IMR-90 (cell line): ENCODE data around the gene SSBP2.

Experiments
- CEBPB ChIP-seq: IDR thresholded peaks from 2 replicates; pipeline ENCODE4 v1.6.1; 2012; ENCODE audit warnings: low read depth, low read length, improper control_type of control experiment
- CTCF ChIP-seq: conservative IDR thresholded peaks from 2 replicates; pipeline ENCODE4 v1.5.1; 2012; ENCODE audit warnings: mild to moderate bottlenecking, low read depth, low read length, improper control_type of control experiment
- POLR2A ChIP-seq: IDR thresholded peaks from 2 replicates; pipeline ENCODE4 v1.6.1; 2012; ENCODE audit warnings: mild to moderate bottlenecking, low read depth, low read length
- RAD21 ChIP-seq: IDR thresholded peaks from 2 replicates; pipeline ENCODE4 v1.6.1; 2012; ENCODE audit warnings: low read length, improper control_type of control experiment

- TF ChIP-seq CEBPB (no peak), CTCF (no peak), RAD21 (no peak), POLR2A (no peak)
Measured at GRCh38 chr5:81789033-81789432, 38.1 kb upstream of the SSBP2 start.
